Measurements from ENCODE around the gene PSKH1.
"Not testable (repeated sequence)": the region's sequence is repeated elsewhere in the genome, so short reads cannot be mapped to it uniquely, and the experiment has no call there.

DNA sequence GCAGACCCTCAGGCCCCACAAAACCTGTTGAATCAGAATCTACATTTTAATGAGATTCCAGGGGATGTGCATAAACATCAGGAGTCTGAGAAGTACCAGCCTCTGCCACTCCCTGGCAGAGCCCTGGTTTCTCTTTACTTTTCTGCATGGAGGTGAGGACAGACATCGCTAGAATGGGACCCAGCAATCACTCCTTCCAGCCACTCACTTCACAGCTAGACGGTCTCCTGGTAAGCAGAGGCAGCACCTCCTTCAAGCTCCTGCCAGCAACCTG is 22.4 kb downstream of the PSKH1 start:
- TF ChIP-seq, protein P1, sequence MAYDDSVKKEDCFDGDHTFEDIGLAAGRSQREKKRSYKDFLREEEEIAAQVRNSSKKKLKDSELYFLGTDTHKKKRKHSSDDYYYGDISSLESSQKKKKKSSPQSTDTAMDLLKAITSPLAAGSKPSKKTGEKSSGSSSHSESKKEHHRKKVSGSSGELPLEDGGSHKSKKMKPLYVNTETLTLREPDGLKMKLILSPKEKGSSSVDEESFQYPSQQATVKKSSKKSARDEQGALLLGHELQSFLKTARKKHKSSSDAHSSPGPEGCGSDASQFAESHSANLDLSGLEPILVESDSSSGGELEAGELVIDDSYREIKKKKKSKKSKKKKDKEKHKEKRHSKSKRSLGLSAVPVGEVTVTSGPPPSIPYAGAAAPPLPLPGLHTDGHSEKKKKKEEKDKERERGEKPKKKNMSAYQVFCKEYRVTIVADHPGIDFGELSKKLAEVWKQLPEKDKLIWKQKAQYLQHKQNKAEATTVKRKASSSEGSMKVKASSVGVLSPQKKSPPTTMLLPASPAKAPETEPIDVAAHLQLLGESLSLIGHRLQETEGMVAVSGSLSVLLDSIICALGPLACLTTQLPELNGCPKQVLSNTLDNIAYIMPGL (CRISPR knock-in tag; IDR thresholded peaks at IDR 0.05; ENCODE audit: borderline replicate concordance) = not testable (repeated sequence)
- TF ChIP-seq, protein P2, sequence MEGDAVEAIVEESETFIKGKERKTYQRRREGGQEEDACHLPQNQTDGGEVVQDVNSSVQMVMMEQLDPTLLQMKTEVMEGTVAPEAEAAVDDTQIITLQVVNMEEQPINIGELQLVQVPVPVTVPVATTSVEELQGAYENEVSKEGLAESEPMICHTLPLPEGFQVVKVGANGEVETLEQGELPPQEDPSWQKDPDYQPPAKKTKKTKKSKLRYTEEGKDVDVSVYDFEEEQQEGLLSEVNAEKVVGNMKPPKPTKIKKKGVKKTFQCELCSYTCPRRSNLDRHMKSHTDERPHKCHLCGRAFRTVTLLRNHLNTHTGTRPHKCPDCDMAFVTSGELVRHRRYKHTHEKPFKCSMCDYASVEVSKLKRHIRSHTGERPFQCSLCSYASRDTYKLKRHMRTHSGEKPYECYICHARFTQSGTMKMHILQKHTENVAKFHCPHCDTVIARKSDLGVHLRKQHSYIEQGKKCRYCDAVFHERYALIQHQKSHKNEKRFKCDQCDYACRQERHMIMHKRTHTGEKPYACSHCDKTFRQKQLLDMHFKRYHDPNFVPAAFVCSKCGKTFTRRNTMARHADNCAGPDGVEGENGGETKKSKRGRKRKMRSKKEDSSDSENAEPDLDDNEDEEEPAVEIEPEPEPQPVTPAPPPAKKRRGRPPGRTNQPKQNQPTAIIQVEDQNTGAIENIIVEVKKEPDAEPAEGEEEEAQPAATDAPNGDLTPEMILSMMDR (IDR thresholded peaks at IDR 0.05) = not testable (repeated sequence)
- not testable (repeated sequence) for TF ChIP-seq CEBPB (IDR thresholded peaks at IDR 0.05); EP300 (IDR thresholded peaks at IDR 0.05); JUN (IDR thresholded peaks at IDR 0.05); RFX5 (IDR thresholded peaks at IDR 0.05); POLR2A (IDR thresholded peaks at IDR 0.05; ENCODE audit: low read length)
- TF ChIP-seq, protein P3, sequence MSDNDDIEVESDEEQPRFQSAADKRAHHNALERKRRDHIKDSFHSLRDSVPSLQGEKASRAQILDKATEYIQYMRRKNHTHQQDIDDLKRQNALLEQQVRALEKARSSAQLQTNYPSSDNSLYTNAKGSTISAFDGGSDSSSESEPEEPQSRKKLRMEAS (IDR thresholded peaks at IDR 0.05) = not testable (repeated sequence)
- TF ChIP-seq, protein P4, sequence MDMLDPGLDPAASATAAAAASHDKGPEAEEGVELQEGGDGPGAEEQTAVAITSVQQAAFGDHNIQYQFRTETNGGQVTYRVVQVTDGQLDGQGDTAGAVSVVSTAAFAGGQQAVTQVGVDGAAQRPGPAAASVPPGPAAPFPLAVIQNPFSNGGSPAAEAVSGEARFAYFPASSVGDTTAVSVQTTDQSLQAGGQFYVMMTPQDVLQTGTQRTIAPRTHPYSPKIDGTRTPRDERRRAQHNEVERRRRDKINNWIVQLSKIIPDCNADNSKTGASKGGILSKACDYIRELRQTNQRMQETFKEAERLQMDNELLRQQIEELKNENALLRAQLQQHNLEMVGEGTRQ (IDR thresholded peaks at IDR 0.05) = not testable (repeated sequence)
- TF ChIP-seq, protein P5, sequence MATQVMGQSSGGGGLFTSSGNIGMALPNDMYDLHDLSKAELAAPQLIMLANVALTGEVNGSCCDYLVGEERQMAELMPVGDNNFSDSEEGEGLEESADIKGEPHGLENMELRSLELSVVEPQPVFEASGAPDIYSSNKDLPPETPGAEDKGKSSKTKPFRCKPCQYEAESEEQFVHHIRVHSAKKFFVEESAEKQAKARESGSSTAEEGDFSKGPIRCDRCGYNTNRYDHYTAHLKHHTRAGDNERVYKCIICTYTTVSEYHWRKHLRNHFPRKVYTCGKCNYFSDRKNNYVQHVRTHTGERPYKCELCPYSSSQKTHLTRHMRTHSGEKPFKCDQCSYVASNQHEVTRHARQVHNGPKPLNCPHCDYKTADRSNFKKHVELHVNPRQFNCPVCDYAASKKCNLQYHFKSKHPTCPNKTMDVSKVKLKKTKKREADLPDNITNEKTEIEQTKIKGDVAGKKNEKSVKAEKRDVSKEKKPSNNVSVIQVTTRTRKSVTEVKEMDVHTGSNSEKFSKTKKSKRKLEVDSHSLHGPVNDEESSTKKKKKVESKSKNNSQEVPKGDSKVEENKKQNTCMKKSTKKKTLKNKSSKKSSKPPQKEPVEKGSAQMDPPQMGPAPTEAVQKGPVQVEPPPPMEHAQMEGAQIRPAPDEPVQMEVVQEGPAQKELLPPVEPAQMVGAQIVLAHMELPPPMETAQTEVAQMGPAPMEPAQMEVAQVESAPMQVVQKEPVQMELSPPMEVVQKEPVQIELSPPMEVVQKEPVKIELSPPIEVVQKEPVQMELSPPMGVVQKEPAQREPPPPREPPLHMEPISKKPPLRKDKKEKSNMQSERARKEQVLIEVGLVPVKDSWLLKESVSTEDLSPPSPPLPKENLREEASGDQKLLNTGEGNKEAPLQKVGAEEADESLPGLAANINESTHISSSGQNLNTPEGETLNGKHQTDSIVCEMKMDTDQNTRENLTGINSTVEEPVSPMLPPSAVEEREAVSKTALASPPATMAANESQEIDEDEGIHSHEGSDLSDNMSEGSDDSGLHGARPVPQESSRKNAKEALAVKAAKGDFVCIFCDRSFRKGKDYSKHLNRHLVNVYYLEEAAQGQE (IDR thresholded peaks at IDR 0.05) = not testable (repeated sequence)
